Measurements from ENCODE around the gene CEBPZ.

DNA sequence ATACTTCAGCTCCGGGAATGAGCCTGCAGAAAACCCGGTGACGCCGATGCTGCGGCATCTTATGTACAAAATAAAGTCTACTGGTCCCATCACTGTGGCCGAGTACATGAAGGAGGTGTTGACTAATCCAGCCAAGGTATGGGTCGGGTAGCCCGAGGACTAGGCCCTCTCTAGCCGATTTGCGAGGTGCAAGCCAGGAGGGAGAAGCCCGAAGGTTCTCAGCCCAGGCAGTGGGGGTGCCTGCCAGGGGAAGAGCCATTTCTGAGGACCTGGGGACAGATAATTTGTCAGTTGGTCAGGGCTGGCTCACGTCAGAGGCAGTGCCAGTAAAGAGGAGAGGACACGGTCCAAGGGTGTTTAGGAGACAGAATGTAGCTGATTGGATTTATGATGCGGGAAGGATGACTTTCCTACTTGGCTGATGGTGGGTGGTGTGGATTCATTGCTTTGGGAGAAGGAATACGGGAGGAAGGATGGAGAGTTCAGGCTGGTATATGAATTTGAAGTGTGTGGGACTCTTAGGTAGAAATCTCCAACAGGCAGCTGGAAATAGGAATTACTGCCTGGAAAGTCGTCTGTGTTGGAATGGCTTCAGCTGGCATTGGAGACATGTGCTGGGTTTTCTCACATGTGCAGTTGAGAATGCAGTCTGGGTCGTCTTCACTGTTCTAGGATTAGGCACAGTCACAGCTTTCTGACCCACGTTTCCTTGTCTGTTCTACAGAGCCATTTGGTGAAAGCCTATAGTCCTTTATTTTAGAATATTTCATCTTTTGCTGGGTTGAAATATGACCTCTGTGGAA lies 936 bp upstream of the CEBPZ start:
- TF ChIP-seq, protein P1, sequence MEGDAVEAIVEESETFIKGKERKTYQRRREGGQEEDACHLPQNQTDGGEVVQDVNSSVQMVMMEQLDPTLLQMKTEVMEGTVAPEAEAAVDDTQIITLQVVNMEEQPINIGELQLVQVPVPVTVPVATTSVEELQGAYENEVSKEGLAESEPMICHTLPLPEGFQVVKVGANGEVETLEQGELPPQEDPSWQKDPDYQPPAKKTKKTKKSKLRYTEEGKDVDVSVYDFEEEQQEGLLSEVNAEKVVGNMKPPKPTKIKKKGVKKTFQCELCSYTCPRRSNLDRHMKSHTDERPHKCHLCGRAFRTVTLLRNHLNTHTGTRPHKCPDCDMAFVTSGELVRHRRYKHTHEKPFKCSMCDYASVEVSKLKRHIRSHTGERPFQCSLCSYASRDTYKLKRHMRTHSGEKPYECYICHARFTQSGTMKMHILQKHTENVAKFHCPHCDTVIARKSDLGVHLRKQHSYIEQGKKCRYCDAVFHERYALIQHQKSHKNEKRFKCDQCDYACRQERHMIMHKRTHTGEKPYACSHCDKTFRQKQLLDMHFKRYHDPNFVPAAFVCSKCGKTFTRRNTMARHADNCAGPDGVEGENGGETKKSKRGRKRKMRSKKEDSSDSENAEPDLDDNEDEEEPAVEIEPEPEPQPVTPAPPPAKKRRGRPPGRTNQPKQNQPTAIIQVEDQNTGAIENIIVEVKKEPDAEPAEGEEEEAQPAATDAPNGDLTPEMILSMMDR (IDR thresholded peaks at IDR 0.05; ENCODE audit: insufficient read depth, low read length), result no peak
- TF ChIP-seq POLR2AphosphoS5 (IDR thresholded peaks at IDR 0.05; ENCODE audit: low read depth), result no peak
- TF ChIP-seq REST (IDR thresholded peaks at IDR 0.05; ENCODE audit: insufficient replicate concordance, low read depth), result no peak
- TF ChIP-seq SPI1 (IDR thresholded peaks at IDR 0.05; ENCODE audit: borderline replicate concordance, low read depth), result no peak
